OCI-M1 (cell line): ENCODE results near the gene ANKRD44.
A peak's percentile ranks its signal among the peaks of the same experiment; 100 is the strongest.

ENCODE experiments used
- DNase-seq: peaks from one replicate; lab custom pipeline; 2025; lab: John Stamatoyannopoulos, UW

The ANKRD44 gene

DNA sequence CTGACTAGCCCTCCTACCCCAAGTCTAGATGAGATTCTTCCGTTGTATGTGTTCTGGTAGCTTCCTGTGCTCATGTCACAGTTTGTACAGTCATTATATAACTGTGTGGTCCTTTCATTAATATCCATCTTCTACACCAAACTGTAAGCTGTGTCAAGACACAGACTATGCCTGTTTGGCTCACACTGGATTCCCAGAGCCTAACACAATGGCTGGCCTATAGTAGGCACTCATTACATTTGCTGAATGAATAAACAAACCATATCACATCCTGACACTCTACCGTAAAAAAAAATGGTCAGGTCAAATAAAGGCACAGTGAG is 72.6 kb downstream of the ANKRD44 start:
- DNase-seq: no peak

DNA sequence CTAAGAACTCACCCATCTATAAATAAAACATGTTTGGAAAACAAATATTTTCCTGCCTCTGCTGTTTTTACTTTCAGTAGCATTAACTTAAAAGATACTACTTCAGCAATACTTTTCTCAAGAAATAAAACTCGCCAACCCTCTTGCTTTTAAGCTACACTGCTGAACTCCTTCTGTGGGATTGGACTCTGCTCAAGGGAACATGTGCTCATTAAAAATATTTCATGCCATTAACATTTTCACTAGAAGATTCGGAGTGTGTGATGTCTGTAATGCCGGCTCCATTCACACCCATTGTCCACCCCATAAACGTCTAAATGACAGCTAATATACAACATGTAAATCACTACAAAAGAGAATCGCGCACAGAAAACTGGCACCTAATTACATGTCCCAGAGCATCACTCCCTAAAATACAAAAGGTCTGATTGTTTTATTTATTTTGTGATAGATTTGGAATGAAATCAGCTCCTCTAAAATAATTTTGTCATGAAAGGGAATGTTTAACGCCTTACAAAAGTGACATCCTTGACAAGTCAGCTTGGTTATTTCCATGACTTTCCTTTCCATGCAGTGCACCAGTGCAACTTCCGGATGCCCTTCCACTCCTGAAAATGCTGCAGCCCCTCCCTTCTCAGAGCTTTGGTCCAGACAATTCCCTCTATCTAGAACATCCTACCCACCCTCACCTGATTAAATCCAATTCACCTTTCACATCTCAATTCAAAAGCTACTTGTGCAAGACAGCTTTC is 73.1 kb downstream of the ANKRD44 start:
- DNase-seq: no peak

DNA sequence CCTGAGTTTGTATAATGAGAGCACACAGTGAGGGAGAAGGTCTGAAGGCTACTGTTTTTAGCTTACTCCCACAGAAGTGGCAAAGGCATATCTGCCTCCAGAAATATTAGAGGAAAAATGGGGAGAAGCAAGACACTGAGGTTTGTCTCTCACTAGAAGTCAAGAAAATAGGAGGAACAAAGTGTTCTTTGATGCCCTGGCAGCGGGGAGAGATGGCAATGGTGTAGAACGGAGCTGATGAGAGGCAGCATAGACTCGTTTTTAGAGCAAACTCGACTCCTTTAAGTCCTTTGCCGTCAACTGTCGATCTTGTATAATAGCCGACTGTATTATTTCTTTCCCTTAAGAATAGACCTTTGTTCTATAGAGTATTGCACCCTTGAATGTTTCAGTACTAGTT is 73.8 kb downstream of the ANKRD44 start:
- DNase-seq: no peak

DNA sequence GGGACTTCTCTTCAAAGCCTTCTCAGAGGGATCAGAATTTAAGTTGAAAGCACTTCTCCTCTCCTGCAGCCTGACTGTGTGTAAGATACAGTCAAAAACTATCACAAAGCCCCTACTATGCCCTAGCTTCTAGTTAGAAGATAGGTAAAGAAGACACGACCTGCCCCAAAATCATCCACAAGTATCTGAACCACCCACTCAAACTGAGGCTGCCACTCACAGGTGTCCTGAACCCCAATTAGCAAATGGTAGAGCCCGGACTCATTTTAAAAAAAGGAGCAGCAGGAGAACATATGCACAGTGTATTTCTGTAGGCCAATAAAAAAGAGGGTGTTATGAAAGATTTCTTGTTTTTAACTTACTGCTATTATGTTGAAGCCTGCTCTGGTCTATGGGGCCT is 74.4 kb downstream of the ANKRD44 start:
- no peak for DNase-seq

DNA sequence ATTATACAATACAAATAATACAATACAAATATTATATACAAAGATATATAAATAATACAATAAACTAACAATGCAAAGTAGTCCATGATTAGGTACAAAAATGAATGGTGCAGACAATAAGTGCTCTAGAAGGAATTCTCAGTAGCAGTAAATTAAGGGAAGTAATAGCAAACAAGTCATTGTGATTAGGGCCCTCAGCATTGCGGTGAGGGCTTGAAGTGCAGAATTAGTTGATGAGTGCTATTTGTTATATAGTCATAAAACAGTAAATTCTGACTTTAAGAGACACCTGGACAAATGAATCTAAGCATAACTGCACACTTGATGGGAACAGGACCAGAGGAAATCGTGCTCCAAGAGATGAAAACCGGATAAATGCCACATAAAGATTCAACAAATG is 74.9 kb downstream of the ANKRD44 start:
- no peak for DNase-seq

DNA sequence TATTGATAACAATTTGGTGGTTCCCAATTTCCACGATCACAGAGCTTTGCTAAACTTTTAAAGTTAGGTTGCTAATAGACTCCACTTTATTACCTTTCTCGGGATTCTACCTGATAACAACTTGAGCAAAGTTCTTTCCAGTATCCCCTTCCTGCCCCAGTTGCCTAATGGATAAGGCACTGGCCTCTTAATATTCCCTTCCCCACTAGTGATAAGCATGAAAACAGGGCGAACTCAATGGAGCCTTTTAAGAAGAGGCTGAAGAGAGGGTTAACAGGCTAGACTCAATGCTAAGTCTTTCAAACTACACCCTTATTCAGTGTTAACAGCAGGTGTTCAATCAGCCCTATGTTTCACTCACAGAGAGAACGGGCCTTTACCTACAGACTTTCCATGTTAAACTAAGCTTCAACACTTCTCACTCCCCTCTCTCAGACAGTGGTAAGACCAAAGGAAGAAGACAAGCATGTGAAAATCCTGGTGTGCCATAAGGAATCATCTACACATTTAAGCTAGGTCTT is 75.8 kb downstream of the ANKRD44 start:
- DNase-seq: no peak

DNA sequence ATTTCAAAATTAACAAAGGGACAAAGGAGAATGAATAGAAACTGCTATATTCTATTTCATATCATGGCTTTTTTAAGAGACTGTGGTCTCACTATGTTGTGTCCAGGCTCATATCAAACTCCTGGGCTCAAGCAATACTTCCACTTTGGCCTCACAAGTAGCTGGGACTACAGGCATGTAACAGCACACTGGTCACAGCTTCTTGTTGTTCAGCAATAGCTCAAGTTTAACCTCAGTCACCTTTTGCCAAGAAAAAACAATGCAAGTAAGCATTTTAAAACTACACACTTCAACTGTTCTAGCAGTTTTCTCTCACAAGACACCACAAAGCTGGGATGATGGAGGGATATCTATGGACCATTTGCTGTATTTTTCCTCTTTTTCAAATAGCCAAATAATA is 77.1 kb downstream of the ANKRD44 start:
- DNase-seq: no peak

DNA sequence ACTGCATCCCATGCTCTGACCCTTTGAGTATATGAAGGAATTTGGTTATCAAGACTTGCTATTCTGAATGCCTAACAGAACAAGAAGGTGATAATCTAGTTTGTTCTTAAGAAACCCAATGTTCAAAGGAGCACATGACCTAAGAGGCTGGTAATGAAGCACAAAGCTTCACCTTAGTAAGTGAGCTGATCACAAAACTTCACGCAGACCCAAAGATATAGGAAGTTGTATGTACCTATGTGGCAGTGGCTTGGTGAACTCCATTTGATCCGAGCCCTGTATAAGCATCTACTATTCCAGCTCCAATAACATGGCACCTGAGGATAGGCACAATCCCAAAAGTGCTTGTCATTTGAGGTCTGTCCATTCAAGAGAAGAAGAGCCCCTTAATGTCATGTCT is 78.6 kb downstream of the ANKRD44 start:
- DNase-seq: no peak

DNA sequence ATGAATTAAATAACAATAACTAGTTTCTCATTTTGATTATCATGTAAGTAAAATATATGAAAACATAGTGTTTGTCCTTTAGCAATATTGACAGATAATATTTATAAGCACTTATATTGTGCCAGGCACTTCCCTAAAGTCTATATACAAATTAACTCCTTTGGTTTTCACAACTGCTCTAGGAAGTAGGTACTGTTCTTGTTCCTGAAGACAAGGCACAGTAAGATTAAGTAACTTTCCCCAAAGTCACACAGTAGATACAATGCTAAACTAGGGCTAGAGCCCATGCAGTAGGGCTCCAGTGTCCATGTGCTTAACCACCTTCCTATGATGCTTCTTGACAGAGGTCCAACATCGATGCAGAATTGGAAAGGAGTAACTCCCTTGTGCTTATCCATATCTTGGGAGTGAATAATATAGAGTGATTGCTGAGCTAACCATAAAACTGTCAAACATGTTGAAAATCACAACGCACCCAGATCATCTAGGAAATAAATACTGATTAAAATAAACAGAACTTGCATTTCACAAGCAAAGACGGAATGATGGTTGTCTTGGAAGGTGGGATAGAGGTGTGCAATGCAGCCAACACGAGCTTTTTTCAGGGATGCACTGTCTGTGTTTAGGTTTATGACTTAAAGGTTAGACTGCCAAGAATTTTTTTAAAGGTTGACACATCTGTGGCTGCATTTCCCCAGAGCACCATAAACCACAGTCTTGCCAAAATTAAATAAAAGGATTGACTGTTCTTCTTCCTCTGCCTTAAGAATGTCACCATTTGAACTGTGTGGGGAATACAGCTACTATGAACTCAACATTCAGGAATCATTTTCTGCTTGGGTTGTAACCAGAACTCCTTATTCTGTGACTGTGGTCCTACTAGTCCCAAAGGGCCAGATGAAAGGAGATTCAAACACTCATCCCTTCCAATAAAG is 80.8 kb downstream of the ANKRD44 start:
- DNase-seq: no peak

DNA sequence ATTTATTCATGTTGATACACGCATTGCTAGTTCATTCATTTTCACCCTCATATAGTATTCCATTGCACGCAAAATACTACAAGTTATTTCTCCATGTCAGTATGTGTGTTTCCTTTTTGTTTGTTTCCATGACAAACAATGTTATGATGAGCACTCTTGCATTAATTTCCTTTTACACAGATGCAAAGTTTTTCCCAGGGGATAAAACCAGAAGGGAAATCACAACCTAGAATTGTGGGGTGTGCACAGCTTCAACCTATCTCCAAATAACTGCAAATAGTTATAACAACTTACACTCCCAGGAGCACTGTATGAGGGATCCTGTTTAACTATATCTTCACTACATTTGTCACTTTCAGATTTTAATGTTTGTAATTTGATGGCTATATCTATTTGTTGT is 87.1 kb downstream of the ANKRD44 start:
- DNase-seq: no peak

DNA sequence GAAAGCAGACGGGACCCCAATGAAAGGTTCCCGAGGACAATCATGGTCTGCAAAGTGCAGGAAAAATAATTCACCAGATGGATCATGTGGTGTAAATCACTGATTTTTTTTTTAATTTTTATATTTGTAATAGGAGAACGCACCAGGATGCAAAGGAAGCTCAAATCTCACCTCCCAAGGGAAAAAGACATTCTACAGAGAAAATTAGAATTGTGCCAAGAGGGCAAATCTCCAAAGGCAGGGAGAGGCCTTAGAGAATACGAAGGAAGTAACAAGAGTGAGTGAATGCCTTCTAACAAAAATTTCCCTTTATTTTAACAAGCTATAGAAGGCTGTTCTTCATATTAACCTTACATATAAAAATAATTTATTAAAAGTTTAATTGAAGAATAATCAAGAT is 90.9 kb downstream of the ANKRD44 start:
- DNase-seq: no peak

DNA sequence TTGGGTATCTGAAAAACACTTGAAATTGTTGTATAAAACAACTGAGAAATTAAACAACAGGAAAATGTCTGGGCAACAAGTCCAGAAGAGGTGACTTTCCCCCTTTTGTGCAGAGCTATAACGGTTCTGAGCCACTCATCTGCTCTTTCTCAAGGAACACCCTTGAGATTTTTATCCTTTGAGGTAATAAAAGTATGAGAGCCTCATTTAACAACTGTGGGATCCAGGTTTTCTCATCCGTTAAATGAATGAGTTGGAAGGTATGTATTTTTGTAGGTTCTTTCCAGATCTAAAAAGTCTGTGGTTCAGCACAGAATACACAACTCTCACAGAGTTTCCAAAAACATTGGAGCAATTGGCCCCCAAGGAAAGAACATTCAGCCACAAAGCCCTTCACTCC is 93.0 kb downstream of the ANKRD44 start:
- DNase-seq: no peak

DNA sequence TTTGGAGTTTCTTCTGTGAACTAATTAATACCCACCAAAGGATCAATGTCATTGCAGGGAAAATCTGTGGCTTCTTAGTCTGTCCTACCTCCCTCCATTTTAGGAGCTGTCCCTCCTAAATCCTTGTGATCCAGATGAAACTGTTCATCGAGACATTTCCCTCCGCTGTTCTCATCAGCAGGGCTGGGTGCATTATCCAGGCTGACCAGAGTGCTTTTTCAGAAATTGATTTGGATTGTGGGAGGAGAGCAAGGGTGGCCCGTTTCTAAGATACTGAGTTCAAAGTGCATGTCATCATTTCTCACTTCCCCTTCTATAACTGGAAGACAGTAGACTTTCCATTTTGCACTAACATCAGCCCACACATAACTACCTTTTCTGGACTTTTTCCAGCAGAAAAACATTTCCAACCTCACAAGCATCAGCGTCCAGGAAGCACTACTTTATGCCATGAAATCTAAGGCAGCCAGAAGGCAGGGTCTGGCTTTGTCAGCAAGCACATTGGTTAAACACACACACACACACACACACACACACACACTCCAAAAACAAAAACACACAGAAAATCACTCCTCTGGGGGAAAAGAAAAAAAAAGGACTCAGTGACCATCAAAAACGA is 94.1 kb downstream of the ANKRD44 start:
- peak; percentile 68 for DNase-seq

DNA sequence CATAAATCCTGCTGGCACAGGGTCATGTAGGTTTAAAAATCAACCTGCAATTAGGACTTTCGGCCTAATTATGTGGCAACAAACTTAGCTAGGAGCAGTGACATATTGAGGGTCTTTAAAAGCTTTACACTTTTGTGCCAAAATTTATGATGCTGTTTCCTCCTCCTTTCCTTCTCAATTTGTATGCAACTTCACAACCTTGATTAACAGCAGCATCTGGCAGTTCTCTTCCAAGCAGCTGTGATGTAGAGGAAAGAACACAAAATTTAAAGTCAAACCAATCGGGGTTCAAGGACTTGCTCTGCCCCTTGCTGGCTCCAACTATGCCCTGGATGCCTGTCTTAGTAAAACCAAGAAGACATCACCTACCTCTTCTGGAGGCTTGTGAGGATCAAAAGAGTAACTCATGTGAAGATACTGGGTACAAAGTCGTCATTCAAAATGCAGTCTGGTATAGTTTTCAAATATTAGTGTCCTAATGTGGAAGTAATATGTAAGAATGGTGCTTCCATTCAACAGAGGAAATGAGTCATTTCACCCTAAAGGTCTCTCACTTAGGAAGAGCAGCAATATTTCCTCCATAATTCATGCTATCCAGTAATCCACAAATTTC is 94.7 kb downstream of the ANKRD44 start:
- no peak for DNase-seq

DNA sequence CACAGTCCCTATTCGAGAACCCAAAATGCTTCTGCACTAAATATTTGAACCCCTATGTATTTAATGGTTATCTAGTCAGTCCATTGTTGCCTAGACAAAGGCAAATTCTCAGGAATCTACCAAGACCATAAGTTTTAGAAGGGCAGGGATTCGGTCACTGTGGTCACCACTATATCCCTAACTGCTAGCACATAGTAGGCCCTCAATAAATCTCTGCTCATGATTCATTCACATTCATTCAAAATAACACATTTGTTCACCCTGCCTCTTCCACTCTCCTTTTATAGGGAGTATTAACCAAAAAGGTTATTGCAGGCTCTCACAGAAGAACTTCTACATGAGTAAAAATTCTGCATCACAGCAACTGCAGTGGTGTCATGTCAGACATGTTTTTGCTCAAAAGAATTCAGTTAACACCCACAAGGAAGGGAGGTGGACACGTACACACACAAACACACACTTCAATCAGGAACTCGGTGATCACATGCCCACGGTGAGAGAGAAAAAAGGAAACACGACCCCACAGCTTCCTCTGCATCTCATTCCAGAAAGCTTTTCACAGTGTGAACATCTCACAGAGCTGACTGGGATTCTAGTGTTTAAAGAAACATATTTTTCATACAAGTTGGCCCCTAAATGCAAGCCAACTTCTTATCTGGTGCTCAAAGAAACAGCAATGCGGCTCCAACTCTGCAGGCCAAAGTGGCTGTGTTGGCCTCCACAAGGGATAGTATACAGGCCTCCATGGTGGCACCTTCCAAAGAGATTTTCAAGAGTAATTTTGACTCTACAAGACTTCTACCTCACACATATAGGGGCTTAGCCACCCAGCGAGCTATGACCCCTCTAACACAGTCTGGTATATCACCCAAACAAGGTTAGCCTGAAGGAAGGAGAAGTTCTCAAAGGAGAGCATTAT is 98.0 kb downstream of the ANKRD44 start:
- no peak for DNase-seq

DNA sequence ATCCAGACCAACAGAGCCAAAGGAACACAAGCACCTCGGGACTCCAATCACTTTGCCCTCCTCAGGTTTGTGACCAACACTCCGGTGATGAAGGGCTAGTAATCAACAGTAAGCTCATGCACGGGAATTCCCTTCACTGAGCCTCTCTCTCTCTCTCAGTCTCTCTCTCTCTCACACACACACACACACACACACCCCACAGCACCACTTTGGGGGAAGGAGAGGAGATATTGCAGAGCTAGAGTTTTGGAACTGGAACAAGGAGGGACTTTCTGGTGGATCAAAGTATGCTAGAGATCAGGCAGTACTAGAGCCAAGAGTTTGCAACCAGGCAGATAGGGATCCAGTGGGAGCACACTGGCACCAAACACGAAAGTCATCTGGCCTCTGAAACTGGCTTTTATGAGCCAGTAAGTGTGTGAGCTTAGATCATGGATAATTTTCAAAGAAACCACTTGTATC is 98.7 kb downstream of the ANKRD44 start:
- DNase-seq: no peak

DNA sequence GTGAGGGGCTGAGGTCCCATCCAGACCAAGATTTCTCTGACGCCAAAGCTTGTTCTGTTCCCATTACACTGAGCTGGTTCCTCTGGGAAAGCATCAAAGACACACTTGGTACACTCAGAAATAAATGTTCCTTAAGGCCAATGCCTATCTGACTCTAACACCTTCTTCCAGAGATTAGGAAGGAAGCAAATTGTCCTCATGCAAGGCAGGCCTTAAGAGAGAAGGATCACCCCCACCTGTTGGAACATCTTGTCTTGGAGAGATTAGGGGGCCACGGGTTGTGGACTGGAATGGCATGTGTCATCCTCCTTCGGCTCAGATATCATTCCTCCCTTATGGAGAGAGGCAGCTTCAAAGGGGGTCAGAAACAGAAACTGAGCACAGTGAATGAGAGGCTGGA is 100.2 kb downstream of the ANKRD44 start:
- peak; percentile 43 for DNase-seq

DNA sequence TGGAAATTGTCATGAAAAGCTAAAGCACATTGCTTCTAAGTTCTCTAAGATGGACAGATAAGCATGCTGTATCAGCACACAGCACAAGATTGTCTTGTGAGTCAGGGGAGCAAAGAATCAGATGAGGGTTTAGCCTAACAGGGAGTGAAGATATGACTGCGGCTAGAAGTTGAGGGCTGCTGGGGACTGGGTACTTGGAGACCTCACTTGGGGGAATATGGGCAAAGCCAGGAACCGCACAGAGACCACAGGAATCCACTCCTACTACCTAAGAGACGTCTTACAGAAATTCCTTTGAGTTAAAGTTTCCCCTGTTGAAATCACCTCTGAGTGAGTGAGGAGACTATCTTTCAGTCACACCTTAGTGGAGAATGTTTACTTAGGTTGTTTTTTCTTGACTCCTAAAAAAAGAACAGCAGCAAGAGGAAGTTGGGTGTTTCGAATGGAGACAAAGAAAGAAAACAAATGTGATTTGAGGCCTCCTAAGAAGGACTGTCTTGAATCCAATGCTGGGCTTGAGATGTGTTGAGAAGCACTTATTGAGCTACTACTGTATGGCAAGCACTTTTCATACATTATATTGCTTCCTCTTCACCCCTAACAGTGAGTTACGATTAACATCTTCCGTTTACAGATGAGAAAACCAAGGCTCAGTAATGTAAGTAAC is 100.7 kb downstream of the ANKRD44 start:
- peak; percentile 85 for DNase-seq

DNA sequence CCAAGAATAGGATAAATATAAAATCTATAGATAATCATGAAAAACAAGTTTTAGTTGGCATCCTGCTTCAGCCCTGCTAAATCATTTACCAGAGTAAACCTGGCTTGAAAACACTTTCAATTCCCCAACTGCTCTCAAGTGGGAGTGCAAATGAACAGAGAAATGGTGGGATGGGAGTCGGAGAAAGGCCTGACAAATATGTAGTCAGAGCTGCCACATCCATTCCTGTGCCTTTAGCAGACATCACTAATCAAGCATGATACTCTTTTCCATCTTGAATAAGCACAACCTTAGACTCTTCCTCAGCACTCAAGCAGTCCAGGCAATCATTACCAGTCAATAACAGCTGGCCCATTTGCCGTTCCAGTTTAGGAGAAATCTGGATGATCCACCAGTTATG is 101.3 kb downstream of the ANKRD44 start:
- DNase-seq: peak; percentile 73

DNA sequence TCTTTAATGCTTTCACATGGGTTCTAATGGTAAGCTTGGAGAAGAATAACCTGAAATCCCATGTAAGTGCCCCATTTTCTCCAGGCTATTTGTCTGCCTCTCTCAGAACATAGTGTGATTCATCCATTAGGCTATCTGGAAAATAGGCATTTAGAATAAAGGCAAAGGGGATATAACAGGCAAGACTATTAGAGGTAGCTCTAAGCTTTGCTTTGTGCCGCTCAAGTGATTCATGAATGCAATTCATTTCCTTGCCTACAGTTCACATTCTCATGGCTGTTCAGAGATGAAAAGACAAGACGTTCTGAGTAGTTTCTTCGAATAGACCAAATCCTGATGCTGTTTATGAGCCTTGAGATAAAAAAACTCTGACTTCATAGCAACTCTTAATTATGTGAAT is 101.7 kb downstream of the ANKRD44 start:
- no peak for DNase-seq

DNA sequence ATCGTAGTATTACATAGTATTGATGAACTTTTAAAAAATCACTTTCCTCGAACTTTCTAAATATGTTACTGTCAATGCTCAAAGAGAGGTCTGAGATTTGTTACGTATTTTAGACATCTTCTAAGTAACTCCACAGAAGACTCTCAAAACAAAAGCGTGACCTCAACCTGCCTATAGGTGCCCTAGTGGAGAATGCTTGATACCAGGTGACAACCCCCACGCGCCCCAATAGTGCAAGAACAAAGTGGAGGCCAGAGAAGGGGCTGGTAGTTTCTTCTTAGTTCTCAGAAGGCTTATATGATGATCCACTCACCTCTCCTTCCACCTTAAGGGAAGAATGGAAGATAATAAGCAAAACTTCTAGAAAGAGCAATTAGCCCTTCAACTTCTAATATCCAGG is 102.6 kb downstream of the ANKRD44 start:
- no peak for DNase-seq
